Activated CD4-positive, alpha-beta T cell treated with anti-CD3 and anti-CD28 coated beads, Interleukin-2, amount 10 ng/mL, durations not matched to agents 7 days and 5 days (primary cell): Measurements from ENCODE around the gene PTPN18. TPM values are rescaled to one million over a fixed set of nuclear protein-coding genes. Genes with fewer than 3 reads are reported as not detected.
"Not testable (repeated sequence)": the region's sequence is repeated elsewhere in the genome, so short reads cannot be mapped to it uniquely, and the experiment has no call there.

Experiments
- CTCF ChIA-PET: fragments of 350-600 bp; sonication (Branson Sonifier 250); formaldehyde crosslinking; loops from one replicate; lab custom pipeline; 2021; ENCODE audit warnings: antibody characterized with exemption; lab: Charles Lee
- POLR2A ChIA-PET: fragments of 350-600 bp; sonication (Branson Sonifier 250); formaldehyde crosslinking; loops from one replicate; lab custom pipeline; 2021; ENCODE audit warnings: antibody characterized with exemption; lab: Charles Lee
- DNase-seq: peaks from one replicate; pipeline ENCODE4 v3.0.0-alpha.2; 2020
- H3K27ac Mint-ChIP-seq: one replicate; pipeline ENCODE4 v1.8.0; 2021; ENCODE audit warnings: mild to moderate bottlenecking, moderate library complexity, mixed read lengths
- H3K27me3 Mint-ChIP-seq: one replicate; pipeline ENCODE4 v1.8.0; 2021; ENCODE audit warnings: mixed read lengths
- H3K36me3 Mint-ChIP-seq: one replicate; pipeline ENCODE4 v1.8.0; 2021; ENCODE audit warnings: low read depth, mixed read lengths
- H3K4me1 Mint-ChIP-seq: one replicate; pipeline ENCODE4 v1.8.0; 2021; ENCODE audit warnings: mixed read lengths
- H3K4me3 Mint-ChIP-seq: one replicate; pipeline ENCODE4 v1.8.0; 2021; ENCODE audit warnings: mild to moderate bottlenecking, moderate library complexity, mixed read lengths
- H3K9me3 Mint-ChIP-seq: one replicate; pipeline ENCODE4 v1.8.0; 2021; ENCODE audit warnings: mixed read lengths
- total RNA-seq, 2 experiments: library from RNA; stranded (reverse); gene quantifications; one replicate each; pipeline ENCODE4 v1.2.3, GENCODE V29; 2021

PTPN18 gene
- total RNA-seq, result 10 to 100 TPM; 88.2 to 89.2 TPM

- H3K27ac Mint-ChIP-seq, result peak within 1 kb of the TSS; percentile 72
- POLR2A ChIA-PET, result no interaction called here
These were observed at the start of gene PTPN18 for GRCh38 chr2:130355578-130356431. PTPN18 (plus strand) TSS chr2:130356056; CDS start chr2:130356108, 52 bp downstream.

GRCh38 chr2:130307850-130308249 lies 48.0 kb upstream of the PTPN18 start:
- Mint-ChIP-seq H3K27ac (no peak overlapping the region), H3K36me3 (no peaks in the 10 kb centered on the region), H3K27me3 (peaks cover 9% of the 10 kb centered on the region), H3K9me3 (no peaks in the 10 kb centered on the region), H3K4me3 (no peak overlapping the region), H3K4me1 (no peaks in the 10 kb centered on the region)
- ChIA-PET POLR2A (no interaction called here), CTCF (no interaction called here)
- no peak for DNase-seq

More at GRCh38 chr2:130355578-130356431, at the start of gene PTPN18:
- H3K9me3 Mint-ChIP-seq, result no peaks in the 10 kb centered on the region
- peaks cover 8% of the 10 kb centered on the region for H3K27me3 Mint-ChIP-seq
- H3K36me3 Mint-ChIP-seq, result no peaks in the 10 kb centered on the region
- peaks cover 19% of the 10 kb centered on the region for H3K4me1 Mint-ChIP-seq
- CTCF ChIA-PET, result interaction anchor here (1.4 to 2.1 kb wide), 2 partner anchors 14 to 18 kb away, joined by 4 to 7 read pairs; partner anchors contain the start of gene IMP4
- DNase-seq, result peak; percentile 60
- peak within 1 kb of the TSS; percentile 73 for H3K4me3 Mint-ChIP-seq

- ChIA-PET POLR2A (no interaction called here), CTCF (no interaction called here)
- H3K4me1 Mint-ChIP-seq, result no peaks in the 10 kb centered on the region
- no peak overlapping the region for H3K4me3 Mint-ChIP-seq
- no peaks in the 10 kb centered on the region for H3K36me3 Mint-ChIP-seq
- peaks cover 6% of the 10 kb centered on the region for H3K27me3 Mint-ChIP-seq
- H3K27ac Mint-ChIP-seq, result no peak overlapping the region
- DNase-seq, result no peak
- no peaks in the 10 kb centered on the region for H3K9me3 Mint-ChIP-seq
These were observed 45.0 kb upstream of the PTPN18 start for GRCh38 chr2:130310881-130311280.

GRCh38 chr2:130313812-130314334 lies 42.0 kb upstream of the PTPN18 start:
- no peaks in the 10 kb centered on the region for H3K4me1 Mint-ChIP-seq
- no peak overlapping the region for H3K4me3 Mint-ChIP-seq
- no peaks in the 10 kb centered on the region for H3K36me3 Mint-ChIP-seq
- no peak overlapping the region for H3K27ac Mint-ChIP-seq
- no peaks in the 10 kb centered on the region for H3K9me3 Mint-ChIP-seq
- ChIA-PET POLR2A (no interaction called here), CTCF (no interaction called here)
- DNase-seq, result no peak
- no peaks in the 10 kb centered on the region for H3K27me3 Mint-ChIP-seq

- Mint-ChIP-seq H3K27ac (no peak overlapping the region), H3K27me3 (no peaks in the 10 kb centered on the region), H3K4me3 (no peak overlapping the region), H3K9me3 (no peaks in the 10 kb centered on the region), H3K36me3 (no peaks in the 10 kb centered on the region), H3K4me1 (no peaks in the 10 kb centered on the region)
- no peak for DNase-seq
- CTCF ChIA-PET, result no interaction called here
- POLR2A ChIA-PET, result no interaction called here
These were observed 41.5 kb upstream of the PTPN18 start for GRCh38 chr2:130314377-130314776.

- Mint-ChIP-seq H3K4me1 (no peaks in the 10 kb centered on the region), H3K27ac (no peak overlapping the region), H3K36me3 (no peaks in the 10 kb centered on the region), H3K4me3 (no peak overlapping the region), H3K9me3 (no peaks in the 10 kb centered on the region), H3K27me3 (peaks cover 7% of the 10 kb centered on the region)
- CTCF ChIA-PET, result interaction anchor here (0.6 to 1.7 kb wide), 2 partner anchors 12 to 46 kb away, joined by 3 to 4 read pairs; no protein-coding TSS in a partner anchor
- DNase-seq, result no peak
- POLR2A ChIA-PET, result no interaction called here
These were observed 39.3 kb upstream of the PTPN18 start for GRCh38 chr2:130316596-130316995.

GRCh38 chr2:130318906-130319305 lies 37.0 kb upstream of the PTPN18 start:
- no peaks in the 10 kb centered on the region for H3K9me3 Mint-ChIP-seq
- no peaks in the 10 kb centered on the region for H3K4me1 Mint-ChIP-seq
- H3K27ac Mint-ChIP-seq, result no peak overlapping the region
- H3K36me3 Mint-ChIP-seq, result no peaks in the 10 kb centered on the region
- ChIA-PET POLR2A (no interaction called here), CTCF (no interaction called here)
- peaks cover 19% of the 10 kb centered on the region for H3K27me3 Mint-ChIP-seq
- no peak for DNase-seq
- no peak overlapping the region for H3K4me3 Mint-ChIP-seq

- Mint-ChIP-seq H3K27me3 (peaks cover 26% of the 10 kb centered on the region), H3K9me3 (no peaks in the 10 kb centered on the region), H3K4me1 (no peaks in the 10 kb centered on the region), H3K36me3 (no peaks in the 10 kb centered on the region), H3K4me3 (no peak overlapping the region), H3K27ac (no peak overlapping the region)
- POLR2A ChIA-PET, result no interaction called here
- CTCF ChIA-PET, result no interaction called here
- no peak for DNase-seq
These were observed 36.3 kb upstream of the PTPN18 start for GRCh38 chr2:130319536-130319935.

GRCh38 chr2:130327703-130328527 lies 27.9 kb upstream of the PTPN18 start:
- H3K36me3 Mint-ChIP-seq, result no peaks in the 10 kb centered on the region
- POLR2A ChIA-PET, result no interaction called here
- H3K4me1 Mint-ChIP-seq, result peaks cover 6% of the 10 kb centered on the region
- CTCF ChIA-PET, result interaction anchor here (0.6 to 1.6 kb wide), 4 partner anchors 11 to 818 kb away, joined by 3 to 5 read pairs (median 3); partner anchors contain the start of gene IMP4
- no peak overlapping the region for H3K27ac Mint-ChIP-seq
- no peaks in the 10 kb centered on the region for H3K9me3 Mint-ChIP-seq
- H3K27me3 Mint-ChIP-seq, result peaks cover 56% of the 10 kb centered on the region
- no peak for DNase-seq
- no peak overlapping the region for H3K4me3 Mint-ChIP-seq

GRCh38 chr2:130328710-130329109 lies 27.1 kb upstream of the PTPN18 start:
- H3K4me1 Mint-ChIP-seq, result peaks cover 6% of the 10 kb centered on the region
- H3K9me3 Mint-ChIP-seq, result no peaks in the 10 kb centered on the region
- no peak overlapping the region for H3K4me3 Mint-ChIP-seq
- H3K27ac Mint-ChIP-seq, result no peak overlapping the region
- ChIA-PET CTCF (interaction anchor here (0.8 to 1.6 kb wide), 3 partner anchors 12 to 140 kb away, joined by 3 read pairs; partner anchors contain the start of gene IMP4), POLR2A (no interaction called here)
- peaks cover 48% of the 10 kb centered on the region for H3K27me3 Mint-ChIP-seq
- no peaks in the 10 kb centered on the region for H3K36me3 Mint-ChIP-seq
- no peak for DNase-seq

GRCh38 chr2:130332271-130333073 lies 23.4 kb upstream of the PTPN18 start:
- Mint-ChIP-seq H3K36me3 (no peaks in the 10 kb centered on the region), H3K27me3 (peaks cover 29% of the 10 kb centered on the region), H3K4me1 (peaks cover 14% of the 10 kb centered on the region), H3K9me3 (no peaks in the 10 kb centered on the region), H3K4me3 (peak overlapping the region; percentile 48), H3K27ac (no peak overlapping the region)
- peak; percentile 70 for DNase-seq
- ChIA-PET POLR2A (no interaction called here), CTCF (interaction anchor here (0.9 to 2.1 kb wide), 6 partner anchors 10 to 449 kb away, joined by 3 to 16 read pairs (median 4); partner anchors contain the start of genes IMP4 and MZT2B)

- Mint-ChIP-seq H3K27me3 (peaks cover 28% of the 10 kb centered on the region), H3K4me1 (peaks cover 17% of the 10 kb centered on the region)
- POLR2A ChIA-PET, DNase-seq, H3K36me3 Mint-ChIP-seq, H3K27ac Mint-ChIP-seq, H3K4me3 Mint-ChIP-seq, H3K9me3 Mint-ChIP-seq: not testable (repeated sequence)
- CTCF ChIA-PET, result interaction anchor here (1.1 to 2.1 kb wide), 5 partner anchors 9 to 450 kb away, joined by 3 to 16 read pairs (median 4); partner anchors contain the start of gene IMP4
These were observed 22.6 kb upstream of the PTPN18 start for GRCh38 chr2:130333253-130333652.
